AG08396 (cell line): ENCODE results near the gene NIT2.

Experiments
- DNase-seq: peaks from one replicate; pipeline ENCODE4 v3.0.0; 2012; ENCODE audit warnings: low spot score, mixed read lengths

The NIT2 gene

GRCh38 chr3:100396967-100397366, 62.4 kb downstream of the NIT2 start:
- no peak for DNase-seq

- DNase-seq: no peak
Observed at GRCh38 chr3:100399341-100400071, 64.9 kb downstream of the NIT2 start.

- peak; percentile 16 for DNase-seq
Observed at GRCh38 chr3:100400419-100400779, 65.8 kb downstream of the NIT2 start.

GRCh38 chr3:100400780-100401673, 66.5 kb downstream of the NIT2 start, which contains the start of the genes LNP1 and TOMM70:
Gene LNP1 (plus strand): TSS chr3:100401539. CDS start chr3:100429730, 28,191 bp downstream.
Gene TOMM70 (minus strand): TSS chr3:100401089. CDS start chr3:100400949, 140 bp downstream.
- DNase-seq: peak; percentile 89

GRCh38 chr3:100401674-100402041, 67.1 kb downstream of the NIT2 start:
- peak; percentile 21 for DNase-seq

GRCh38 chr3:100402256-100402655, 67.7 kb downstream of the NIT2 start:
- DNase-seq: no peak

GRCh38 chr3:100402891-100403290, 68.3 kb downstream of the NIT2 start:
- DNase-seq: no peak

GRCh38 chr3:100403362-100404249, 69.0 kb downstream of the NIT2 start:
- no peak for DNase-seq

GRCh38 chr3:100404250-100404548, 69.6 kb downstream of the NIT2 start:
- no peak for DNase-seq

GRCh38 chr3:100407164-100407563, 72.6 kb downstream of the NIT2 start:
- DNase-seq: no peak

GRCh38 chr3:100407977-100408532, 73.5 kb downstream of the NIT2 start:
- DNase-seq: no peak
